Erythroblast (primary cell): ENCODE measurements around the gene MYBPC3.

ENCODE experiments used
- GATA1 ChIP-seq: IDR thresholded peaks from 2 replicates; pipeline ENCODE4 v1.6.1; 2011; ENCODE audit warnings: low read depth, mild to moderate bottlenecking, control low read depth, low read length, moderate library complexity
- POLR2A ChIP-seq: IDR thresholded peaks from 2 replicates; pipeline ENCODE4 v1.6.1; 2011; ENCODE audit warnings: mild to moderate bottlenecking, low read length

DNA sequence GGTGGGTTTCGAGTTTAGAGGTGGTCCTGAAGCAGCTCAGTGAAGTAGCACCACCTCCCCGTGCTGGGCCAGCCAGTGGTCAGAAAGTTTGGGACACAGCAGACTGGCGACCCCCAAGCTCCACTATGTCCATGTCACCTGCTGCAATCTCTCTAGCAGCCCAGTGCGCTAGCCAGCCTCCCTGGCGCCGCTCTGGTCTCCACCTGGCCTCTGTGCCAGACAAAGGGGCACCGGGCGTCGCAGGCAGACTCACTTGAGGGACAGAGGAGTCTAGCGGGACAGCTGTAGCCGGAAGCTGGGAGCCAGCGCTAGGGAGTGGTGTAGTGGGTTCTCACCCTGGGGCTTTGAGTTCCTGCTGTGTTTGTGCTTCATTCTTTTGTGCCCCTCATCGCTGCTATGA lies 25.5 kb downstream of the MYBPC3 start:
- no peak for TF ChIP-seq POLR2A
- no peak for TF ChIP-seq GATA1
